ENCODE measurements around the gene CHAC1.

Gene CHAC1

DNA sequence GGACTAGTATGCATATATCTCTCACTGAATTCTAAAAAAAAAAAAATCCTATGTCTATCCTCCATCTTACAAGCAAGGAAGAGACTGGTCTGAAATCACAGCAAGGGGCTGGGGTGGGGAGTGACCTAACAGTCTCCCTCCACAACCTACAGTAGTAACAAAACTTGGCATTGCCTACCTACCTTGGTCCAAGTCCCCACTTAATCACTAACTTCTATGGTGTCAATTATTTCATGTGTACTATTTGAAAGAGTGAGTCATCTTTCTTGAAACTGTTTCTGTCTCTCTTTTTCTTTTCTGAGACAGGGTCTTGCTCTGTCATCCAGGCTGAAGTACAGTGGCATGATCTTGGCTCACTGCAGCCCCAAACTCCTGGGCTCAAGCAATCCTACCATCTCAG, 36.8 kb downstream of the CHAC1 start:
- Histone ChIP-seq H3K9me3 (ENCODE audit: insufficient read depth, low read length) (no peaks in the 10 kb centered on the region), H3K9ac (ENCODE audit: low read length) (no peak overlapping the region), H3K27ac (ENCODE audit: low read depth, low read length) (no peak overlapping the region), H3K4me2 (ENCODE audit: low read depth, low read length, poor library complexity, severe bottlenecking) (no peak overlapping the region), H3K4me3 (ENCODE audit: insufficient read depth, low read length, poor library complexity, severe bottlenecking) (no peak overlapping the region), H4K20me1 (ENCODE audit: low read depth, low read length) (no peaks in the 10 kb centered on the region), H3K79me2 (ENCODE audit: insufficient read depth, low read length) (no peaks in the 10 kb centered on the region), H2AFZ (ENCODE audit: low read depth, low read length, severe bottlenecking) (no peak overlapping the region), H3K36me3 (ENCODE audit: low read length) (peaks cover 12% of the 10 kb centered on the region; the same call in 1 of the 2 replicates), H3K27me3 (ENCODE audit: low read length) (no peaks in the 10 kb centered on the region), H3K9me2 (replicated peaks; ENCODE audit: insufficient read depth, low read length) (no peaks in the 10 kb centered on the region), H3F3A (ENCODE audit: insufficient read depth) (no peaks in the 10 kb centered on the region)
- TF ChIP-seq, protein P1, sequence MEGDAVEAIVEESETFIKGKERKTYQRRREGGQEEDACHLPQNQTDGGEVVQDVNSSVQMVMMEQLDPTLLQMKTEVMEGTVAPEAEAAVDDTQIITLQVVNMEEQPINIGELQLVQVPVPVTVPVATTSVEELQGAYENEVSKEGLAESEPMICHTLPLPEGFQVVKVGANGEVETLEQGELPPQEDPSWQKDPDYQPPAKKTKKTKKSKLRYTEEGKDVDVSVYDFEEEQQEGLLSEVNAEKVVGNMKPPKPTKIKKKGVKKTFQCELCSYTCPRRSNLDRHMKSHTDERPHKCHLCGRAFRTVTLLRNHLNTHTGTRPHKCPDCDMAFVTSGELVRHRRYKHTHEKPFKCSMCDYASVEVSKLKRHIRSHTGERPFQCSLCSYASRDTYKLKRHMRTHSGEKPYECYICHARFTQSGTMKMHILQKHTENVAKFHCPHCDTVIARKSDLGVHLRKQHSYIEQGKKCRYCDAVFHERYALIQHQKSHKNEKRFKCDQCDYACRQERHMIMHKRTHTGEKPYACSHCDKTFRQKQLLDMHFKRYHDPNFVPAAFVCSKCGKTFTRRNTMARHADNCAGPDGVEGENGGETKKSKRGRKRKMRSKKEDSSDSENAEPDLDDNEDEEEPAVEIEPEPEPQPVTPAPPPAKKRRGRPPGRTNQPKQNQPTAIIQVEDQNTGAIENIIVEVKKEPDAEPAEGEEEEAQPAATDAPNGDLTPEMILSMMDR (IDR thresholded peaks at IDR 0.05; ENCODE audit: insufficient read depth, low read length, poor library complexity, severe bottlenecking): no peak
- TF ChIP-seq EZH2phosphoT487 (conservative IDR thresholded peaks at IDR 0.05; ENCODE audit: low read length): no peak

DNA sequence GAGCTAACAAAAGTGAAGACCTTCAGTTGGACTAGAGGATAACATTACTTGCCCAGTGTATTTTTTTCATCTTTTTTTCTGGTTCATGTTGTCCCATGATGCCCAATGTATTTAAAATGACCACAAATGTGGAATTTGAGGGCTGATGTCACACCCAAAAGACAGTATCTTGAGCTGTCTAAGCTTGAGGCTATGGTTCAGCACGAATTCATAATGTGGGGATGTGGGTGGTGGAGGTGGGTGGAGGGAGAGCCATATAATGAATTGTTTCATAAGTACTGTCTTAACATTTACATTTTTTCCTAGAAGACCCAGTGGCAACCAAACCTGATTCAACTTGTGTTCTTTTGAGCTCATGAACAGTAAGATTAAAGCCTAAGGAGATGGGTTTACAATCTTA, 37.5 kb downstream of the CHAC1 start:
- H3F3A ChIP-seq (ENCODE audit: insufficient read depth): no peaks in the 10 kb centered on the region
- TF ChIP-seq, protein P1 (IDR thresholded peaks at IDR 0.05; ENCODE audit: insufficient read depth, low read length, poor library complexity, severe bottlenecking): no peak
- TF ChIP-seq EZH2phosphoT487 (conservative IDR thresholded peaks at IDR 0.05; ENCODE audit: low read length): no peak
- H3K9me3 ChIP-seq (ENCODE audit: insufficient read depth, low read length): no peaks in the 10 kb centered on the region
- H3K79me2 ChIP-seq (ENCODE audit: insufficient read depth, low read length): no peaks in the 10 kb centered on the region
- no peaks in the 10 kb centered on the region for H4K20me1 ChIP-seq (ENCODE audit: low read depth, low read length)
- no peak overlapping the region for H3K27ac ChIP-seq (ENCODE audit: low read depth, low read length)
- H3K27me3 ChIP-seq (ENCODE audit: low read length): no peaks in the 10 kb centered on the region
- no peak overlapping the region for H3K4me3 ChIP-seq (ENCODE audit: insufficient read depth, low read length, poor library complexity, severe bottlenecking)
- H2AFZ ChIP-seq (ENCODE audit: low read depth, low read length, severe bottlenecking): no peak overlapping the region
- no peak overlapping the region for H3K4me2 ChIP-seq (ENCODE audit: low read depth, low read length, poor library complexity, severe bottlenecking)
- H3K9me2 ChIP-seq (replicated peaks; ENCODE audit: insufficient read depth, low read length): no peaks in the 10 kb centered on the region
- H3K36me3 ChIP-seq (ENCODE audit: low read length): peaks cover 12% of the 10 kb centered on the region; the same call in 1 of the 2 replicates
- H3K9ac ChIP-seq (ENCODE audit: low read length): no peak overlapping the region

DNA sequence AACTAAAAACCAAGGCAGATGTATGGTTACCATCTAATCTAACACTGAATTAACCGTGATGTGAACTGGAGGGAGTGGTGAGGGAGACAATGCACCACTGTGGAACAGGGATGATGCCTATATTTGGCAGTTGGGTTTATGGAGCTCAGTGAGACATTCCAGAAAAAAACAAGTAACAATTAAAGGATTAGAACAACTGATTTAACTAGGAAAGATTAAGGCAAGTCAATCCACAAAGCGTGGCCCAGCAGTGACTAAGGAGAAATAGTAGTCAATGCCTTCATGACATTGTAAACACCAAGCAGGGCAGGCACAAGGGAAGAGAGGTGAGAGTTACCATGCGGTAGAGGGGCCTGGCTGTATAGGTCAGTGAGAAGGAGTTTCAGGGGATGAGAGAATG, 38.1 kb downstream of the CHAC1 start:
- Histone ChIP-seq H3F3A (ENCODE audit: insufficient read depth) (no peaks in the 10 kb centered on the region), H3K27me3 (ENCODE audit: low read length) (no peaks in the 10 kb centered on the region), H3K9ac (ENCODE audit: low read length) (no peak overlapping the region), H3K4me3 (ENCODE audit: insufficient read depth, low read length, poor library complexity, severe bottlenecking) (no peak overlapping the region), H3K4me2 (ENCODE audit: low read depth, low read length, poor library complexity, severe bottlenecking) (no peak overlapping the region), H3K36me3 (ENCODE audit: low read length) (peaks cover 12% of the 10 kb centered on the region; the same call in 1 of the 2 replicates), H3K9me2 (replicated peaks; ENCODE audit: insufficient read depth, low read length) (no peaks in the 10 kb centered on the region), H3K9me3 (ENCODE audit: insufficient read depth, low read length) (no peaks in the 10 kb centered on the region), H2AFZ (ENCODE audit: low read depth, low read length, severe bottlenecking) (no peak overlapping the region), H4K20me1 (ENCODE audit: low read depth, low read length) (no peaks in the 10 kb centered on the region), H3K27ac (ENCODE audit: low read depth, low read length) (no peak overlapping the region), H3K79me2 (ENCODE audit: insufficient read depth, low read length) (no peaks in the 10 kb centered on the region)
- no peak for TF ChIP-seq EZH2phosphoT487 (conservative IDR thresholded peaks at IDR 0.05; ENCODE audit: low read length)
- TF ChIP-seq, protein P1 (IDR thresholded peaks at IDR 0.05; ENCODE audit: insufficient read depth, low read length, poor library complexity, severe bottlenecking): no peak
